CD14-positive monocyte (primary cell): ENCODE data around the gene DHX40. TPM values are rescaled to one million over a fixed set of nuclear protein-coding genes. Genes with fewer than 3 reads are reported as not detected.

Experiments used
- DNase-seq, 3 donors: peaks; one replicate each; pipeline ENCODE4 v3.0.0-alpha.2; 2011 to 2022
- H2AFZ ChIP-seq: 2 replicates; pipeline ENCODE4 v1.6.0; 2012; ENCODE audit warnings: mild to moderate bottlenecking, low read depth, low read length, inconsistent platforms; ENCODE audit not compliant: insufficient read depth, poor library complexity, severe bottlenecking
- H3K27ac ChIP-seq, 2 donors: 1 replicate in 1 of 2; 2 replicates in 1 of 2; pipeline ENCODE4 v1.5.1; 2012 to 2013; ENCODE audit warnings: low read length in 2 of 2, control low read depth in 1 of 2, inconsistent platforms in 1 of 2, low read depth in 1 of 2, mild to moderate bottlenecking in 1 of 2
- H3K27me3 ChIP-seq, 2 donors: one replicate each; pipeline versions ENCODE4 v1.6.0 to v1.6.1; 2011 to 2013; ENCODE audit warnings: low read length in 2 of 2; ENCODE audit not compliant: control insufficient read depth in 2 of 2, insufficient read depth in 2 of 2
- H3K36me3 ChIP-seq, 2 donors: replicated peaks in 1 of 2; 1 replicate in 1 of 2; 2 replicates in 1 of 2; pipeline versions ENCODE4 v1.5.1 to v1.6.1; 2012 to 2013; ENCODE audit warnings: low read length in 2 of 2, control low read depth in 1 of 2, inconsistent platforms in 1 of 2, mild to moderate bottlenecking in 1 of 2; ENCODE audit not compliant: insufficient read depth in 2 of 2, control insufficient read depth in 1 of 2
- H3K4me1 ChIP-seq, 2 donors: 1 replicate in 1 of 2; 2 replicates in 1 of 2; pipeline versions ENCODE4 v1.5.1 to v1.6.1; 2012 to 2013; ENCODE audit warnings: low read length in 2 of 2, control low read depth in 1 of 2, inconsistent platforms in 1 of 2, mild to moderate bottlenecking in 1 of 2, moderate library complexity in 1 of 2; ENCODE audit not compliant: insufficient read depth in 2 of 2, control insufficient read depth in 1 of 2
- H3K4me2 ChIP-seq: replicated peaks from 2 replicates; pipeline ENCODE3; 2012; ENCODE audit warnings: low read length, moderate library complexity, mild to moderate bottlenecking; ENCODE audit not compliant: poor library complexity, severe bottlenecking; ENCODE audit errors: extremely low read depth
- H3K4me3 ChIP-seq, 3 experiments: fragments of 200-600 bp in 1 of 3; sonication (generic) in 1 of 3; replicated peaks in 1 of 3; 1 replicate in 2 of 3; 2 replicates in 1 of 3; pipeline ENCODE4 v1.5.1; 2011 to 2013; ENCODE audit warnings: low read length in 3 of 3, mild to moderate bottlenecking in 3 of 3, control low read depth in 2 of 3, low read depth in 2 of 3, inconsistent platforms in 1 of 3, moderate library complexity in 1 of 3
- H3K79me2 ChIP-seq: 2 replicates; pipeline ENCODE4 v1.6.0; 2012; ENCODE audit warnings: mild to moderate bottlenecking, control low read depth, inconsistent platforms, low read length, moderate library complexity; ENCODE audit not compliant: insufficient read depth
- H3K9ac ChIP-seq: 2 replicates; pipeline ENCODE4 v1.6.0; 2017; ENCODE audit warnings: low read length, mild to moderate bottlenecking; ENCODE audit not compliant: insufficient read depth, poor library complexity, severe bottlenecking
- H3K9me3 ChIP-seq, 2 donors: replicated peaks in 1 of 2; 1 replicate in 1 of 2; 2 replicates in 1 of 2; pipeline versions ENCODE4 v1.5.1 to v1.6.1; 2012 to 2013; ENCODE audit warnings: low read length in 2 of 2, control low read depth in 1 of 2; ENCODE audit not compliant: control insufficient read depth in 1 of 2, insufficient read depth in 1 of 2
- H4K20me1 ChIP-seq: 2 replicates; pipeline ENCODE4 v1.6.0; 2012; ENCODE audit warnings: mild to moderate bottlenecking, low read length, control low read depth, moderate library complexity; ENCODE audit not compliant: insufficient read depth
- H3K27ac Mint-ChIP-seq, 7 donors: one replicate each; pipeline ENCODE4 v1.8.0; 2020; ENCODE audit warnings: mild to moderate bottlenecking in 7 of 7, mixed read lengths in 7 of 7, moderate library complexity in 6 of 7, inconsistent platforms in 2 of 7
- H3K27me3 Mint-ChIP-seq, 3 donors: one replicate each; pipeline ENCODE4 v1.8.0; 2021 to 2022; ENCODE audit warnings: low read depth in 3 of 3, mild to moderate bottlenecking in 3 of 3, mixed read lengths in 3 of 3, moderate library complexity in 3 of 3, inconsistent platforms in 1 of 3
- H3K36me3 Mint-ChIP-seq, 2 donors: one replicate each; pipeline ENCODE4 v1.8.0; 2020; ENCODE audit warnings: mixed read lengths in 2 of 2, inconsistent platforms in 1 of 2, mild to moderate bottlenecking in 1 of 2
- H3K4me1 Mint-ChIP-seq: one replicate; pipeline ENCODE4 v1.8.0; 2020; ENCODE audit warnings: mild to moderate bottlenecking, mixed read lengths
- H3K4me3 Mint-ChIP-seq, 2 donors: one replicate each; pipeline ENCODE4 v1.8.0; 2020; ENCODE audit warnings: mild to moderate bottlenecking in 2 of 2, mixed read lengths in 2 of 2, moderate library complexity in 1 of 2
- H3K9me3 Mint-ChIP-seq, 7 donors: one replicate each; pipeline ENCODE4 v1.8.0; 2020 to 2022; ENCODE audit warnings: mixed read lengths in 7 of 7, mild to moderate bottlenecking in 6 of 7, moderate library complexity in 6 of 7, inconsistent platforms in 2 of 7
- CTCF ChIP-seq: fragments of 200-600 bp; IDR thresholded peaks from one replicate; pipeline ENCODE4 v1.8.0; 2022; ENCODE audit warnings: antibody characterized with exemption, mild to moderate bottlenecking
- WGBS: methylation state at CpG from one replicate; pipeline ENCODE4 v1.1.5; 2013; ENCODE audit warnings: missing lambda C conversion rate; ENCODE audit not compliant: insufficient coverage; 5-methylcytosine and 5-hydroxymethylcytosine counted together
- intact Hi-C, 2 donors: fragments of 100-400 bp; cut with micrococcal nuclease; formaldehyde crosslinking; loops; one replicate each; pipeline versions ENCODE4 v1.15.0 to v1.15.1; 2023
- polyA plus RNA-seq, 3 donors: library from polyadenylated mRNA; depleted of rRNA in 1 of 3; unstranded in 2 of 3; stranded (reverse) in 1 of 3; fragments of 300-500 nt in 2 of 3; fragments of >200 nt in 1 of 3; fragmentation: Illumina TruSeq in 2 of 3; gene quantifications; 1 replicate in 2 of 3; 2 replicates in 1 of 3; pipeline ENCODE4 v1.2.3, GENCODE V29; 2012 to 2021

The DHX40 gene
- polyA plus RNA-seq, 3 donors, result 12.4 to 22.0 (median 21.0) TPM

GRCh38 chr17:59619298-59620063 is 54.1 kb downstream of the DHX40 start, which contains the start of gene CLTC:
Gene CLTC (plus strand): TSS chr17:59619895. CDS start chr17:59620132, 237 bp downstream.
- peaks cover 61% of the 10 kb centered on the region for H3K79me2 ChIP-seq
- H4K20me1 ChIP-seq, result peaks cover 39% of the 10 kb centered on the region
- H3K9me3 Mint-ChIP-seq, result no peaks in the 10 kb centered on the region
- peaks cover 35 to 51% of the 10 kb centered on the region in 2 donors for H3K4me1 ChIP-seq
- no peaks in the 10 kb centered on the region for H3K36me3 ChIP-seq
- peak within 1 kb of the TSS; percentile 71 to 100 (median 78) for H3K4me3 ChIP-seq
- no peaks in the 10 kb centered on the region for H3K27me3 ChIP-seq
- H3K9ac ChIP-seq, result peak within 1 kb of the TSS; percentile 100
- H3K4me1 Mint-ChIP-seq, result peaks cover 41% of the 10 kb centered on the region
- H3K4me3 Mint-ChIP-seq, result peak within 1 kb of the TSS; percentile 92 to 96
- DNase-seq, result peak; percentile 91 to 98 (median 97)
- H3K4me2 ChIP-seq, result peak within 1 kb of the TSS; percentile 84
- no peaks in the 10 kb centered on the region for H3K9me3 ChIP-seq
- H3K27ac ChIP-seq, result peak within 1 kb of the TSS; percentile 98 to 100
- no peak for TF ChIP-seq CTCF
- intact Hi-C loops, result loop anchor here in 1 of 2 donors (5.0 to 10.0 kb wide), 2 partner anchors 48 to 225 kb away; no protein-coding TSS in a partner anchor
- peaks cover 0 to 1% (median 0%) of the 10 kb centered on the region in 3 donors for H3K27me3 Mint-ChIP-seq
- H3K27ac Mint-ChIP-seq, result peak within 1 kb of the TSS; percentile 99 to 100 (median 99)
- peaks cover 0 to 3% of the 10 kb centered on the region in 2 donors for H3K36me3 Mint-ChIP-seq
- H2AFZ ChIP-seq, result peak within 1 kb of the TSS; percentile 83
- under 1% methylated on average over 53 of the region's 65 CpGs for WGBS

GRCh38 chr17:59620064-59620359 is 54.6 kb downstream of the DHX40 start:
- H3K27me3 Mint-ChIP-seq, result peaks cover 0 to 1% (median 0%) of the 10 kb centered on the region in 3 donors
- Histone ChIP-seq H3K4me3 (peak overlapping the region; percentile 71 to 100 (median 78)), H3K4me1 (peaks cover 35 to 53% of the 10 kb centered on the region in 2 donors), H3K79me2 (peaks cover 66% of the 10 kb centered on the region), H2AFZ (peak overlapping the region; percentile 83), H3K9me3 (no peaks in the 10 kb centered on the region), H4K20me1 (peaks cover 44% of the 10 kb centered on the region), H3K27me3 (no peaks in the 10 kb centered on the region), H3K36me3 (no peaks in the 10 kb centered on the region), H3K4me2 (peak overlapping the region; percentile 84), H3K27ac (peak overlapping the region; percentile 98 to 100), H3K9ac (peak overlapping the region; percentile 100)
- WGBS, result 0% methylated on average over 9 of the region's 13 CpGs
- H3K4me3 Mint-ChIP-seq, result peak overlapping the region; percentile 92 to 96
- intact Hi-C loops, result loop anchor here in 1 of 2 donors (10.0 kb wide), 1 partner anchor 225 kb away; no protein-coding TSS in a partner anchor
- no peak for DNase-seq
- peaks cover 0 to 3% of the 10 kb centered on the region in 2 donors for H3K36me3 Mint-ChIP-seq
- H3K4me1 Mint-ChIP-seq, result peaks cover 42% of the 10 kb centered on the region
- TF ChIP-seq CTCF, result no peak
- H3K27ac Mint-ChIP-seq, result peak overlapping the region; percentile 99 to 100 (median 99)
- H3K9me3 Mint-ChIP-seq, result no peaks in the 10 kb centered on the region
